Measurements from ENCODE around the gene SLAIN2. TPM values are rescaled to one million over a fixed set of nuclear protein-coding genes. Genes with fewer than 3 reads are reported as not detected.
"Not testable (repeated sequence)": the region's sequence is repeated elsewhere in the genome, so short reads cannot be mapped to it uniquely, and the experiment has no call there.

The SLAIN2 gene
- total RNA-seq, 1 donor from 2014 or later, result 110 TPM

- ATAC-seq (ENCODE audit: poor library complexity) (no peak), DNase-seq (no peak)
- intact Hi-C loops (cut with DNase I), result no loop called here
Measured at GRCh38 chr4:48409203-48409602, 67.9 kb downstream of the SLAIN2 start.

DNA sequence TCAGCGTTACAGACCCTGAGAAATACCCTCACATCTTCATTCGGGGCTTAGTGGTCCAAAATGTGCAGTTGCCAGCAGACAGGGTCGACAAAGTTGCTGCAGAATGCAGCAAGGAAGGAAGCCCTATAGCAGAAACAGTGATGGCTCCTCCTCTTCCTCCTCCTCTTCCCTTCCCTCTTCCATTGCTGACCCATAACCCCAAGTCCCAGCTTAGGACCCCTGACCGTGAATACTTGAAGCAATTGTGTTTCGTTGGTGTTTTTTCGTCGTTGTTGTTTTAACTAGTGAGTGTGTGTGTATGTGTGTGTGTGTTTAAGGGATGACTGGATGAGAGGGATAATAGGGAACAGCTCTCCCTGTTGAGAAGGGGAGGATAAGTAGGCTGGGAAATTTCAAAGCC is 69.5 kb downstream of the SLAIN2 start:
- ATAC-seq (ENCODE audit: poor library complexity), result no peak
- DNase-seq, result no peak
- intact Hi-C loops (cut with DNase I), result no loop called here

GRCh38 chr4:48420144-48420543 is 78.8 kb downstream of the SLAIN2 start:
- ATAC-seq (ENCODE audit: poor library complexity) (no peak), DNase-seq (no peak)
- intact Hi-C loops (cut with DNase I), result no loop called here

DNA sequence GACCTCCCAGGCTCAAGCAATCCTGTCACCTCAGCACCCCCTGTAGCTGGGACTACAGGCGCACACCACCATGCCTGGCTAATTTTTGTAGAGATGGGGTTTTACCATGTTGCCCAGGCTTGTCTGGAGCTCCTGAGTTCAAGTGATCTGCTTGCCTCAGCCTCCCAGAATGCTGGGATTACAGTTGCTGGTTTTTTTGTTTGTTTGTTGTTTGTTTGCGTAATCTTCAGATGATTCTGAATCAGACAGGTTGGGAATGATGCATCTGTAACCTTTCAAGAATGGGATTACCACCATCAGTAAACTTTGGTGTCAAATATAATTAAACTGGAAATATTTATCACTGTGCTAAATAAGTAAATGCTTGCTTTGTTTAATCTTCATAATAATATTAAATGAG is 79.8 kb downstream of the SLAIN2 start:
- intact Hi-C loops (cut with DNase I), result no loop called here
- ATAC-seq (ENCODE audit: poor library complexity) (no peak), DNase-seq (no peak)

GRCh38 chr4:48428926-48429325 is 87.6 kb downstream of the SLAIN2 start:
- intact Hi-C loops (cut with DNase I), result no loop called here
- no peak for DNase-seq
- ATAC-seq (ENCODE audit: poor library complexity), result no peak

DNA sequence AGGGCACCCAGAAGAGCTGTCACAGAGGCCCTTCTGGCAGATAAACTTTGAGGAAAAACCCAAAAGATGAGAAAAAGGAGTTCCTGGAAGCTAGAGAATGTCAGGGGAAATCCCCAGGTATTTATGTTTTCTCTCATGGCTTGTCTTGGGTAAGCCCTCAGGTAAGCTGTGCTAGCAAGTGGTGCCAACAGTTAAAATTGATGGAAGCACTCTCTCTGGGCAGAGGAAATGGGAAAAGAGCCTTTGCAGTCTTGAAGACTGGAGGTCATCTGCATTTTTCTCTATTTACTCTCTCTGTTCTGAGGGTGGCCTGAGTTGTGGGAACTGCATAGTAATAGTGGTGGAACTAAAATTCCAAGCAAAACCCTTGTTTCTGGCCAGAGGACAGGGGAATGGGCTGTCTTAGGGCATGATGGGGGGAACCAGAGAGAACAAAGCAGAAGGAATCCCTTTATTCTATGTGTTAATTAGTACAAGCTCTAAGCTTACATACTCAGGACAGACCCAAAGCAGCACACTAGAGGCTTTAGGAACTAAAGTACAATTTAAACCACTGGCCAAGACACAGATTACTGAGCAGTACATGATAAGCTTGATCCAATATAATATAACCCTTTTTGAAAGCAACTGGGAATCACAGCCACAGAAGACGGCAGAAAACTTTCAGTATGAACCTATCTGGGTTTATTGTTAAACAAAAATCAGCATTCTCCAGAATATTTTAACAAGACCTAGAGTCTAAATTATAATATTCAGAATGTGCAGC is 88.6 kb downstream of the SLAIN2 start:
- no peak for DNase-seq
- ATAC-seq (ENCODE audit: poor library complexity), result peak; percentile 57
- intact Hi-C loops (cut with DNase I), result no loop called here

- intact Hi-C loops (cut with DNase I), result no loop called here
- no peak for DNase-seq
- no peak for ATAC-seq (ENCODE audit: poor library complexity)
Measured at GRCh38 chr4:48431401-48431800, 90.1 kb downstream of the SLAIN2 start.

GRCh38 chr4:48432017-48432416 is 90.7 kb downstream of the SLAIN2 start:
- DNase-seq, result no peak
- intact Hi-C loops (cut with DNase I), result no loop called here
- no peak for ATAC-seq (ENCODE audit: poor library complexity)

DNA sequence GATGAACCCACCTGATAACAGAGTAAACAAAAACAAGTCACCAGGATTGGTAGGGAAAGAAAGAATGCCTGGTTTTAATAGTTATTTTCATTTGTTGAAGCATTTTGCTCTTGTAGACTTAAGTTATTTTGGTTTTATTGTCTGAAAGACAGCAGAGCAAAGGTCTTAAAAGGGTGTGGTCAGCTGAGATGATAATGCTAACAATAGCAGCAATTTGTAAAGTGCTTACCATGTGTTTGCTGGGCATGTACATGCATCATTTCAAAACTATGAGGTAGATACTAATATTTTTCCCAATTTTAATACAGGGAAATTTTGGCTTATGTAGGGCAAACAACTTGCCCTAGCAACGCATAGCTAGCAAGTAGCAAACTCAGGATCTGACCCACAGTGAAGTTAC is 95.0 kb downstream of the SLAIN2 start:
- intact Hi-C loops (cut with DNase I), result no loop called here
- no peak for DNase-seq
- ATAC-seq (ENCODE audit: poor library complexity), result no peak

DNA sequence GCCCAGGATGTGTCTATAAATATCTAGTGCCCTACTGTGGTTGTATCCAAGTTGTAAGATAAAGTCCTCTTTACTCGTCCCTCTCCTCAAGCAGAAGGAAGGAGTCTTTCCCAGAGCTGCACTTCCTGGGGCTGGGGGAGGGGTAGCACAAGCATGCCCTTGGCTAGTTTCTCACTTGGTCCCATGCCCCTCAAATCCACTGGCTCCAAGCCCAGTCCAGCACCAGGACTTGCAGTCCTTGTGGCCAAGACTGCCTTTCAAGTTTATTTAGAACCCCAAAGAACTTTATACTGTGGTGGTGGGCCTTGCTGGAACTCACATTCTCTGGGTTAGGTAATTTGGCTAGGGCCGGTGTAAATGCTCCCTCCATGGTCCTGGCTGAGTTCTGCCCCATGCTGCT is 98.7 kb downstream of the SLAIN2 start:
- intact Hi-C loops (cut with DNase I), result loop anchor here (10.0 kb wide), 1 partner anchor 525 kb away; no protein-coding TSS in a partner anchor
- no peak for DNase-seq

GRCh38 chr4:48440914-48441313 is 99.6 kb downstream of the SLAIN2 start:
- intact Hi-C loops (cut with DNase I), result loop anchor here (10.0 kb wide), 1 partner anchor 524 kb away; no protein-coding TSS in a partner anchor
- not testable (repeated sequence) for DNase-seq; ATAC-seq (ENCODE audit: poor library complexity)

More for the DNA sequence above, 98.7 kb downstream of the SLAIN2 start:
- ATAC-seq (ENCODE audit: poor library complexity), result no peak

DNA sequence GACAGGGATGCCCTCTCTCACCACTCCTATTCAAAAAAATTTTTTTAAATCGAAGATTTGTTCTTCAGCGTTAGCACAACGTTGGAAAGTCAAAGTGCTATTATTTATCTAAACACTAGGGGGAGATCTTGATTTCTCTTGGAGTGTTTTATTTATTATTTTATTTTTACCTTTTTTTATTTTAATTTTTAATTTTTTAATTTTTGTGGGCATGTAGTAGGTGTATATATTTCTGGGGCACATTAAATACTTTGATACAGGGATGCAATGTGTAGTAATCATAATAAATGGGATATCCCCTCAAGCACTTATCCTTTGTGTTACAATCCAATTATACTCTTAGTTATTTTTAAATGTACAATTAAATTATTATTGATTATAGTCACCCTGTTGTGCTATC is 104.4 kb downstream of the SLAIN2 start:
- DNase-seq (no peak), ATAC-seq (ENCODE audit: poor library complexity) (no peak)
- intact Hi-C loops (cut with DNase I), result loop anchor here (10.0 kb wide), 1 partner anchor 519 kb away; no protein-coding TSS in a partner anchor

- intact Hi-C loops (cut with DNase I), result loop anchor here (10.0 kb wide), 1 partner anchor 518 kb away; no protein-coding TSS in a partner anchor
- no peak for ATAC-seq (ENCODE audit: poor library complexity)
- no peak for DNase-seq
Measured at GRCh38 chr4:48446642-48447041, 105.3 kb downstream of the SLAIN2 start.

- no peak for DNase-seq
- no peak for ATAC-seq (ENCODE audit: poor library complexity)
- intact Hi-C loops (cut with DNase I), result loop anchor here (10.0 kb wide), 1 partner anchor 516 kb away; no protein-coding TSS in a partner anchor
Measured at GRCh38 chr4:48449151-48449550, 107.8 kb downstream of the SLAIN2 start.

DNA sequence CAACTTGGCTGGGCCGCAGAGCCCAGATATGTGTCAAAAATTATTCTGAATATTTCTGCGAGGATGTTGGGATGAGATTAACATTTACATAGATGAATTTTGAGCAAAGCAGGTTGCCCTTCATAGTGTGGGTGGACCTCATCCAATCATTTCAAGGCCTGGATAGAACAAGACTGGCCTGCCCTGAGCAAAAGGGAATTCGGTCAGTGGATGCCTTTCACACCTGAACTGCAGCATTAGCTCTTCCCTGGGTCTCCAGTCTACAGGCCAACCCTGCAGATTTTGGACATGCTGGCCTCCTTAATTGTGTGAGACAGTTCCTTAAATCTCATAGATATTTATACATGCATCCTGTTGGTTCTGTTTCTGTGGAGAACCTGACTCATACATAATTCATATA is 109.4 kb downstream of the SLAIN2 start:
- intact Hi-C loops (cut with DNase I), result no loop called here
- no peak for DNase-seq
- ATAC-seq (ENCODE audit: poor library complexity), result no peak

GRCh38 chr4:48451656-48452055 is 110.3 kb downstream of the SLAIN2 start:
- intact Hi-C loops (cut with DNase I); ATAC-seq (ENCODE audit: poor library complexity); DNase-seq: not testable (repeated sequence)

DNA sequence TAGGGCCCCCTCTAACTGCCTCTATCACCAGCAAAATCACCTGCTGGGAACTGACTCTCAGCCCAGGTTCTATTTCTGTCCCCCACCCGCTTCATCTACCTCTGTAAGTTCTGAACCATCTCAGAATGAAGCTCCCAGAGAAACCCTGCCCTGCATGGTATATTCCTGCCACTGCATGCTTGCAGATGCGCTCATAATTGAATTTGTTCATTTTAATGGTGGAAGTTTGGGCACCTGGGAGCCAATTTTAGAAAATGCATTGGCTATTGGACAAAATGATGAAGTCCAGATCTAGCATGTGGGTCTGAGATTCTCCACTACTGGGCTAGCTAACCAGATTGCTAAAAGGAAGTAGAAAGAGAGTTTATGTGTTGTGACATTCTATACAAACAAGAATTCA is 113.3 kb downstream of the SLAIN2 start:
- DNase-seq, result no peak
- ATAC-seq (ENCODE audit: poor library complexity), result no peak
- intact Hi-C loops (cut with DNase I), result no loop called here

DNA sequence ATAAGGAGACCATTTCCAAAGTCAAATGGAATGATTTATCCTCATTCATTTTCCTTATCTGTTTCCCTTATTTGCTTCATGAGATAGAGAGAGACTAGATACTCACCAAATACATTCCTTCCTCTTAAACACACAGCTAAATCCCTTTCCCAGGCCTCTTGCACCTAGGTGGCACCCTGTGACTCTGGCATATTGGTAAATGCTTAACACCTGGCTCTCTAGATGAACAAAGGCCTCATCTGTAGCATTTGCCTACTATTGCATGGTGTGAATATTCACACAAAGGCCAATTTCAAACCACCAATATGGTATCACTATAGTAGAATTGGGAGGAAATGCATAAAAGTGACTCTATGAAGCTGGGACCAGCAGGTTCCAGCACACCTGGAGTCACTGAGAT is 119.7 kb downstream of the SLAIN2 start:
- ATAC-seq (ENCODE audit: poor library complexity) (no peak), DNase-seq (no peak)
- intact Hi-C loops (cut with DNase I), result no loop called here

GRCh38 chr4:48462363-48462762 is 121.0 kb downstream of the SLAIN2 start:
- intact Hi-C loops (cut with DNase I), result no loop called here
- ATAC-seq (ENCODE audit: poor library complexity), result no peak
- DNase-seq, result no peak

GRCh38 chr4:48467442-48467841 is 126.1 kb downstream of the SLAIN2 start:
- intact Hi-C loops (cut with DNase I), result no loop called here
- no peak for DNase-seq
- no peak for ATAC-seq (ENCODE audit: poor library complexity)

- DNase-seq (no peak), ATAC-seq (ENCODE audit: poor library complexity) (no peak)
- intact Hi-C loops (cut with DNase I), result no loop called here
Measured at GRCh38 chr4:48467891-48468290, 126.6 kb downstream of the SLAIN2 start.
